Right hindlimb (tissue), 1 donor: ENCODE measurements around the gene KRT74.
"Not testable (repeated sequence)": the region's sequence is repeated elsewhere in the genome, so short reads cannot be mapped to it uniquely, and the experiment has no call there.

Experiments
- DNase-seq: peaks from one replicate; pipeline ENCODE4 v3.0.0-alpha.2; 2018

Gene KRT74

GRCh38 chr12:52601671-52602070 is 28.0 kb upstream of the KRT74 start:
- DNase-seq: no peak

DNA sequence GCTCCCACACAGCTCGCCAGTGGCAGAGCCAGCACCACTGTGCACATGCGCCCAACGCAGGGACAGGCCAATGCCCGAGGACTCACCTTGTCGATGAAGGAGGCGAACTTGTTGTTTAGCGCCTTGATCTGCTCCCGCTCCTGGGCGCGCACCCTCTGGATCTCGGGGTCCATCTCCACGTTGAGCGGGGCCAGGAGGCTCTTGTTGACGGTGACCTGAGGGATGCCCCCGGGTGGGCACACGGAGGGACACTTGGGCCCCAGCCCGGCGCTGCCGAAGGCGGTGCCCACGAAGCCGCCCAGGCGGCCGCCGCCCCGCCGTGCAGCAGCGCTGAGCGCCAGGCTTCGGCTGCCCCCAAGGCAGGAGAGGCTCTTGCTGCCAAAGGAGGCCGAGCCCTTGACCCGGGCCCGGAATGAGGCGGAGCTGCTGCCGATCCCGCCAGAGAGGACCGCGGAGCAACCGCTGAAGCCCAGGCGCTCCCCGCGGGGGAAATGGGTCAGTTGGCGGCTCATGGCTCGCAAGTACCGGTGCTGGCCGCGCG is 27.4 kb upstream of the KRT74 start, which contains the start of gene KRT72:
KRT72 (minus strand) TSS at position 523 of the 541 bp plus-strand sequence; CDS start at position 512, 11 bp downstream.
- no peak for DNase-seq

GRCh38 chr12:52600475-52600874 is 26.8 kb upstream of the KRT74 start:
- DNase-seq: no peak

- DNase-seq: no peak
These were observed 26.4 kb upstream of the KRT74 start for GRCh38 chr12:52600071-52600470.

- DNase-seq: no peak
These were observed 25.3 kb upstream of the KRT74 start for GRCh38 chr12:52598966-52599365.

- not testable (repeated sequence) for DNase-seq
These were observed 20.6 kb upstream of the KRT74 start for GRCh38 chr12:52594237-52594636.

GRCh38 chr12:52591521-52591920 is 17.9 kb upstream of the KRT74 start:
- no peak for DNase-seq

- DNase-seq: no peak
These were observed 16.4 kb upstream of the KRT74 start for GRCh38 chr12:52590021-52590420.

DNA sequence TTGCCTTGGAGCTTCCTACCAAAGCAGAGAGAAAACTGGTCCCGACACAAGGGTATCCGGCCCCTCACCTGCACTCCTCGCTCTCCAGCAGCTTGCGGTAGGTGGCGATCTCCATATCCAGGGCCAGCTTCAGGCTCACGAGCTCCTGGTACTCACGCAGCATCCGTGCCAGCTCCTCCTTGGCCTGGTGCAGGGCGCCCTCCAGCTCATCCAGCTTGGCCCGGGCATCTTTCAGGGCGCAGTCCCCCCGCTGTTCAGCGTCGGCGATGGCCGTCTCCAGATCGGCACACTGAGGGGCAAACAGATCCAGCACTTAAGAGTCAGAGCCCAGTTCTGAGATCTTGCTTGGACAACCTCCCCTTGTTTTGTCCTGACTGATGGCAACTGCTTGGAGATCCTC is 13.9 kb upstream of the KRT74 start:
- no peak for DNase-seq

- peak; percentile 49 for DNase-seq
These were observed 12.3 kb upstream of the KRT74 start for GRCh38 chr12:52585946-52586345.

- no peak for DNase-seq
These were observed 11.4 kb upstream of the KRT74 start for GRCh38 chr12:52585066-52585465.

GRCh38 chr12:52584156-52584682 is 10.6 kb upstream of the KRT74 start:
- no peak for DNase-seq

- DNase-seq: peak; percentile 51
These were observed 9.4 kb upstream of the KRT74 start for GRCh38 chr12:52582971-52583456.

DNA sequence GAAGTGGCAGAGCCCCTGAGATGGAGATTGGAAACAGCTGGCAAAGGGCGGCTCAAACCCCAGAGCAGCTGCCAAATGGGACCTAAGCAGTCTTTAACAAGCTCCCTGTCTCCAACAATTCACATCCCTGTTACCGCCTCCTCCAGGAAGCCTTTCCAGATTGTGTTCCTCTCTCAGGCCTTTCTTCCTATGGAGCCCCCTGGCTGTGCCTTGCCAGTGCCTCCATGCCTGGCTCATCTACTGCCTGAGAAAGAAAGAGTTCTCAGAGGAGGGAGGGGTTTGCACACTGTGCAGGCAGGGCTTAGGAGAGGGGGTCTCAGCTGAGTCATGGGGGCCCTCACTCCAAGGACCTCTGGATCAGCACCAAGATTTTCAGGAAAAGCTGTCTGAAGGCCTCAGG is 8.8 kb upstream of the KRT74 start:
- no peak for DNase-seq

DNA sequence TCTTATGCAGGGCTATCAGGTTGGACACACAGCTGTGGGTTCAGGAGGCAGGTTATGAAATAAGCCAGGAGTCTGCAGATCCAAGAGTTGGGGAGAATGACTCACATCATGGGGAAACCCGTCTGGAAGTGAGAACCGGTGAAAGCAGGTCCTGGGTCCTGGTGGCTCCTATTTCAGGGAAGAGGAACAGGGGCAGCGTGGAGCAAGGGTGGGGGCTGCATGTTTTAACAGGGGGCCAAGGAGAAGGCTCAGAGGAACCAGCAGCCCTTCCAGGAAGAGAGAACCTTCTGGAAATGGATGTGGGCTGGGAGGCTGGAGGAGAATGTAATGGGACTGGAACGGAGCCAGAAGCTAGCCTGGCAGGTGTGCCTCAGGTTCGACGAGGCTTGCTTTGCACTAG is 7.8 kb upstream of the KRT74 start:
- no peak for DNase-seq

DNA sequence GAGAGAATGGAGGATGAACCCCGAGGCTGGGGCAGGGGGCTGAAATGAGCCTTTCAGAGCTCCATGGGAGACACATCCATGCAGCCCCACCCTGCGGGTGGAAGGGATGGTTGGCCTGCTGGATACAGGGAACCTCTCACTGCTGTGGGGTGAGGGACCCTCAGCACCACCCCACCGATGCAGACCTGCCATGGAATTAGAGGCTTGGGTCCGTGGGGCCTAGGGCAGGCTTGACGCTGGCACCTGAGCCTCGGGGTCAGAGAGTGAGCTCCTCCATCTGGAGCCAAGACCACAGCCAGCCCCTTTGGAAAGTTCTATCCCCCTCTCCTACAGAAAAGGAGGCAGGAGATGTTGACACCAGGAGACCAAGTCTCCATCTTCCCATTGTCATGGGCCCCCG is 7.4 kb upstream of the KRT74 start:
- DNase-seq: no peak

DNA sequence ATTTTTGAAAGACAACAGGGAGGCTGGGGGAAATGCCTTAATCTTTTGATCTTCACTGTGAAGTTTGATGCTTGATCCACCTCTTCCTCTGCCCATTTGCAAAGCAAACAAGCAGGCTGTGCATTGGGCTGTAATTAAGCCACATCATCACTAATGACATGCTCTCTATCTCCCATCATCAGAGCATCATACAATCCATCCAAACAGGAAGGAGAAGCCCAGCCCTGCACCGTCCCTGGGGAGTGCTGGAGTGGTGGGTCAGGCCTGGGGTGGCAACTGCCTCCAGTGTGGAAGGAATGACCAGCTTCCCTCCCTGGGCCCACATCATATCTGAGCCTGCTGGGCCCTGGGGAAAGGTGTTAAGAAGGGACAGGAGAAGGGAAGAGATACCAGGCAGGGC is 6.9 kb upstream of the KRT74 start:
- no peak for DNase-seq

- no peak for DNase-seq
These were observed 6.1 kb upstream of the KRT74 start for GRCh38 chr12:52579468-52580465.

GRCh38 chr12:52578469-52578868 is 4.8 kb upstream of the KRT74 start:
- no peak for DNase-seq

DNA sequence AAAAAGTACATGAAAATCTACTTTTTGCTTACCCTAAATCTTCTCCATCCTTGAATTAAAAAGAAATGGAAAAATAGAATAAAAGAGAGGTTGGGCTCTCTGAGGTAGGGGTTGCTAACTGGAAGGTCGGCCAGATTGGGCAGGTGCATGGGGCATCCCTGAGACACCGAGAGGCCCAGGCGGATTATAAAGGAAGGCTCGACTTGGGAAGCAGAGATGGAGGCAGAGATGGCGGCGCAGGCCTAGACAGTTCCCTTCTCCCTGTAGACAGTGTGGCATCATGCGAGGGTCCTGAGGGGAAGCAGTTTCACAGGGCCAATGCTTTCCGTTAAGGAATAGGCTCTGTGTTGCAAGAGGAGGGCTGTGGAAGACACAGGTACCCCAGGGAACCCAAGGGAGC is 3.7 kb upstream of the KRT74 start:
- DNase-seq: no peak

- no peak for DNase-seq
These were observed 2.3 kb upstream of the KRT74 start for GRCh38 chr12:52575948-52576347.

DNA sequence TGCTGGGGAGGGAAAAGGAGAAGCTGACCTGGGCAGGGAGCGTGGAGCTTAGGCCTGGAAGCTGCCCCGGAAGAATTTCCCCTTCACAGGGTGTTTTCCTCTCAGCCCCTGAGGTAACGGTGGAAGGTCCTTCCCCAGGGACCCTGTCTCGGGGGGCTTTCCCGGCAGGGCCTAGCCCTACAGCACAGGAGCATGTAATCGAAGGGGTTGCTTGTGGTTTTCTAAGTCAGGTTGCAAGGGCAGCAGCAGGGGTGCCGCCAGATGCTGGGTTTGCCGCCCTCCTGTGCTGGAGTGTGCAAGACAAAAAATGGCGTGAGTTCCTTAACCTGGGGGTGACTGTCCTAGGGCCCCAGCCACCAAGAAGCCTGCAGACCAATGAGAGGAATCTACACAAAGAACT is 1.6 kb upstream of the KRT74 start:
- DNase-seq: no peak

DNA sequence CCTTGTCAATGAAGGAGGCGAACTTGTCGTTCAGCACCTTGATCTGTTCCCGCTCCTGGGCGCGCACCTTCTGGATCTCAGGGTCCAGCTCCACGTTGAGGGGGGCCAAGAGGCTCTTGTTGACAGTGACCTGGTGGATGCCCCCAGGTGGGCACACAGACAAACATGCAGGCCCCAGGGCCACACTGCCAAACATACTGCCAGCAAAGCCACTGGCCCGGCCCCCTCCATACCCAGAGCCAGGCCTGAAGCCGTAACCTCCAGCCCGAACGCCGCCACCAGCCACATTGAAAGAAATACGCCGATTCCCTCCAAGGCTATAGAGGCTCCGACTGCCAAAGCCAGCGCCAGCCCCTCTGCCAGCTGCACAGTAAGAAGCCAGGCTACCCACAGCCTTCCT is 337 bp downstream of the KRT74 start:
- DNase-seq: no peak

- DNase-seq: no peak
These were observed 3.1 kb downstream of the KRT74 start for GRCh38 chr12:52570511-52570910.
